ENCODE data around the gene PAQR3.

DNA sequence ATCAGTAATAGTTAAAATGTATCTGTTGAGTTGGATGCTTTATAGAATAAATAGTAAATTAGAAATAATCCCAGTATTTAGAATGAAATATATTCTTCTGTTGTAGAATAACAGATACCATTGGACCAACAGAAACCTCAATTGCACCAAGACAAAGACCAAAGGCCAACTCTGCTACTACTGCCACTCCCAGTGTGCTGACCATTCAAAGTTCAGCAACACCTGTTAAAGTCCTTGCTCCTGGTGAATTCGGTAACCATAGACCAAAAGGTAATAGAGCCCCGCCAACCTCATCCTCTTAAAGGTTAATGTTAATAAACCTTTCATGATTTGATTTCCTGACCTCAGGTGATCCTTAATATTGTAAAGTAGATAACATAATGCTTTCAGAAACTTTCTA lies 73.8 kb downstream of the PAQR3 start:
- TF ChIP-seq, protein P1, sequence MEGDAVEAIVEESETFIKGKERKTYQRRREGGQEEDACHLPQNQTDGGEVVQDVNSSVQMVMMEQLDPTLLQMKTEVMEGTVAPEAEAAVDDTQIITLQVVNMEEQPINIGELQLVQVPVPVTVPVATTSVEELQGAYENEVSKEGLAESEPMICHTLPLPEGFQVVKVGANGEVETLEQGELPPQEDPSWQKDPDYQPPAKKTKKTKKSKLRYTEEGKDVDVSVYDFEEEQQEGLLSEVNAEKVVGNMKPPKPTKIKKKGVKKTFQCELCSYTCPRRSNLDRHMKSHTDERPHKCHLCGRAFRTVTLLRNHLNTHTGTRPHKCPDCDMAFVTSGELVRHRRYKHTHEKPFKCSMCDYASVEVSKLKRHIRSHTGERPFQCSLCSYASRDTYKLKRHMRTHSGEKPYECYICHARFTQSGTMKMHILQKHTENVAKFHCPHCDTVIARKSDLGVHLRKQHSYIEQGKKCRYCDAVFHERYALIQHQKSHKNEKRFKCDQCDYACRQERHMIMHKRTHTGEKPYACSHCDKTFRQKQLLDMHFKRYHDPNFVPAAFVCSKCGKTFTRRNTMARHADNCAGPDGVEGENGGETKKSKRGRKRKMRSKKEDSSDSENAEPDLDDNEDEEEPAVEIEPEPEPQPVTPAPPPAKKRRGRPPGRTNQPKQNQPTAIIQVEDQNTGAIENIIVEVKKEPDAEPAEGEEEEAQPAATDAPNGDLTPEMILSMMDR (conservative IDR thresholded peaks at IDR 0.05; ENCODE audit: low read depth, low read length) = no peak
- no peak for TF ChIP-seq RAD21 (IDR thresholded peaks at IDR 0.05; ENCODE audit: low read length)
- no peak for TF ChIP-seq POLR2A (IDR thresholded peaks at IDR 0.05; ENCODE audit: low read depth, low read length)
- no peak for TF ChIP-seq ELK1 (IDR thresholded peaks at IDR 0.05; ENCODE audit: borderline replicate concordance, low read depth, low read length)
- TF ChIP-seq CEBPB (IDR thresholded peaks at IDR 0.05; ENCODE audit: low read depth, low read length) = no peak
- no peak for TF ChIP-seq USF2 (IDR thresholded peaks at IDR 0.05; ENCODE audit: low read depth, low read length)
- TF ChIP-seq RCOR1 (IDR thresholded peaks at IDR 0.05; ENCODE audit: insufficient replicate concordance, low read length) = no peak

All from IMR-90 (cell line).